PC-3 (cell line): ENCODE results near the gene ZNF577. TPM values are rescaled to one million over a fixed set of nuclear protein-coding genes. Genes with fewer than 3 reads are reported as not detected.

Experiments used
- ATAC-seq: fragments of 200-7000 bp; cut with Tn5 transposase; 2 replicates; pipeline ENCODE4 v1.9.1; 2020; ENCODE audit warnings: mild to moderate bottlenecking, moderate library complexity
- BruUV-seq: library from RNA; stranded (reverse); fragments of 400-500 nt; replicated peaks from 2 replicates; lab custom pipeline; 2021; lab: Mats Ljungman, UMichigan
- CTCF ChIA-PET: fragments of 300-600 bp; sonication (Branson Sonifier 250); formaldehyde crosslinking; loops from one replicate; lab custom pipeline; 2022; ENCODE audit warnings: antibody characterized with exemption; lab: Charles Lee
- POLR2A ChIA-PET: fragments of 300-600 bp; sonication (Branson Sonifier 250); formaldehyde crosslinking; loops from one replicate; lab custom pipeline; 2022; ENCODE audit warnings: antibody characterized with exemption; ENCODE audit not compliant: unreplicated experiment; lab: Charles Lee
- DNase-seq: peaks from one replicate; pipeline ENCODE4 v3.0.0-alpha.2; 2015
- H2AFZ ChIP-seq: fragments of 300-600 bp; sonication (generic); 2 replicates; pipeline ENCODE4 v1.6.0; 2016; ENCODE audit warnings: antibody characterized with exemption, low read length
- H3F3A ChIP-seq: fragments of 300-600 bp; sonication (generic); one replicate; pipeline ENCODE4 v1.6.0; 2017; ENCODE audit warnings: antibody characterized with exemption, low read length, control low read depth, mild to moderate bottlenecking; ENCODE audit not compliant: unreplicated experiment
- H3K27ac ChIP-seq: fragments of 300-600 bp; sonication (generic); 2 replicates; pipeline ENCODE4 v1.5.1; 2016; ENCODE audit warnings: mild to moderate bottlenecking, low read length
- H3K27me3 ChIP-seq: fragments of 300-600 bp; sonication (generic); 2 replicates; pipeline ENCODE4 v1.6.1; 2016; ENCODE audit warnings: low read length, mixed read lengths
- H3K36me3 ChIP-seq: fragments of 300-600 bp; sonication (generic); 2 replicates; pipeline ENCODE4 v1.6.1; 2016; ENCODE audit warnings: low read depth, mixed run types, low read length, mixed read lengths
- H3K4me1 ChIP-seq: fragments of 300-600 bp; sonication (generic); 2 replicates; pipeline ENCODE4 v1.5.1; 2016; ENCODE audit warnings: low read length; ENCODE audit not compliant: insufficient read depth
- H3K4me2 ChIP-seq: fragments of 300-600 bp; sonication (generic); 2 replicates; pipeline ENCODE4 v1.6.0; 2016; ENCODE audit warnings: low read length
- H3K4me3 ChIP-seq: fragments of 300-600 bp; sonication (generic); 2 replicates; pipeline ENCODE4 v1.5.1; 2016; ENCODE audit warnings: mild to moderate bottlenecking, low read length, mixed read lengths
- H3K79me2 ChIP-seq: fragments of 300-600 bp; sonication (generic); 2 replicates; pipeline ENCODE4 v1.6.1; 2017; ENCODE audit warnings: low read length, mixed read lengths
- H3K9ac ChIP-seq: fragments of 300-600 bp; sonication (generic); 2 replicates; pipeline ENCODE4 v1.6.0; 2016; ENCODE audit warnings: mild to moderate bottlenecking, low read length
- H3K9me2 ChIP-seq: fragments of 300-600 bp; sonication (generic); replicated peaks from 2 replicates; pipeline ENCODE4 v1.6.1; 2016; ENCODE audit warnings: mixed run types, low read length, mixed read lengths
- H3K9me3 ChIP-seq: fragments of 300-600 bp; sonication (generic); 2 replicates; pipeline ENCODE4 v1.6.1; 2016; ENCODE audit warnings: low read length, mixed read lengths
- H4K20me1 ChIP-seq: fragments of 300-600 bp; sonication (generic); 2 replicates; pipeline ENCODE4 v1.6.1; 2016; ENCODE audit warnings: low read length, mixed read lengths
- CTCF ChIP-seq: fragments of 300-600 bp; sonication (generic); conservative IDR thresholded peaks from 2 replicates; pipeline ENCODE4 v1.5.1; 2017; ENCODE audit warnings: antibody characterized with exemption, low read depth, mild to moderate bottlenecking, low read length
- EZH2 ChIP-seq: fragments of 300-600 bp; sonication (generic); IDR thresholded peaks from one replicate; pipeline ENCODE4 v1.6.1; 2017; ENCODE audit warnings: antibody characterized with exemption, mild to moderate bottlenecking, low read length; ENCODE audit not compliant: unreplicated experiment
- EZH2phosphoT487 ChIP-seq: fragments of 300-600 bp; sonication (generic); IDR thresholded peaks from 2 replicates; pipeline ENCODE4 v1.6.1; 2018; ENCODE audit warnings: mild to moderate bottlenecking, antibody characterized with exemption, low read length, borderline replicate concordance
- intact Hi-C: fragments of 100-400 bp; cut with micrococcal nuclease; formaldehyde crosslinking; loops from 2 replicates; pipeline ENCODE4 v1.9.0; 2023
- total RNA-seq: library from RNA; depleted of rRNA; stranded (reverse); fragments of >200 nt; gene quantifications from 2 replicates; pipeline ENCODE4 v1.2.3, GENCODE V29; 2014

The ZNF577 gene
- total RNA-seq, 1 experiment from 2014 or later: 7.2 TPM

DNA sequence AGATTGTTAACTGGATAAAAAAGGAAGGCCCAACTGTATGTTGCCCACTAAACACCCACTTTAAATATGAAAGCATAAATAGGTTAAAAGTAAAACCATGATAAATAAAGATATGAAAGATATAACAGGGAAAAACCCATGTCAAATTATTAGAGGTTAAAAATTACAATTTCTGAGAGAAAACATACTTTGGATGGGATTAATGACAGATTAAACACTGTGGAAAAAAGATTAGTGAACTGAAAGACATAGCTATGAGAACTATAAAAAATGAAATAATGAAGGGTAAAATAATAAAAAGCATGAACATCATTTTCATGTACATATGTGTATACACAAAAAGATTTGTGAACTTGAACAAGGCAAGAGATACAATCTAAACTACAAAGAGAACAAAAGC lies 2.2 kb upstream of the ZNF577 start:
- H3K27me3 ChIP-seq: no peaks in the 10 kb centered on the region
- no peak overlapping the region for H3K9ac ChIP-seq
- peaks cover 100% of the 10 kb centered on the region for H3K36me3 ChIP-seq
- H3K9me2 ChIP-seq: no peaks in the 10 kb centered on the region
- no peak overlapping the region for H3K27ac ChIP-seq
- H2AFZ ChIP-seq: no peak overlapping the region
- no peaks in the 10 kb centered on the region for H3K4me1 ChIP-seq
- no peak for TF ChIP-seq EZH2
- no peak for TF ChIP-seq CTCF
- no peak for TF ChIP-seq EZH2phosphoT487
- H3K4me2 ChIP-seq: no peak overlapping the region
- H3K9me3 ChIP-seq: peaks cover 86% of the 10 kb centered on the region
- POLR2A ChIA-PET: no interaction called here
- no peaks in the 10 kb centered on the region for H4K20me1 ChIP-seq
- no peaks in the 10 kb centered on the region for H3K79me2 ChIP-seq
- no peaks in the 10 kb centered on the region for H3F3A ChIP-seq
- no peak overlapping the region; the same call in 1 of the 2 replicates for H3K4me3 ChIP-seq
- CTCF ChIA-PET: no interaction called here
- DNase-seq (no peak), ATAC-seq (no peak)
- intact Hi-C loops: no loop called here
- BruUV-seq: no TSS peak

DNA sequence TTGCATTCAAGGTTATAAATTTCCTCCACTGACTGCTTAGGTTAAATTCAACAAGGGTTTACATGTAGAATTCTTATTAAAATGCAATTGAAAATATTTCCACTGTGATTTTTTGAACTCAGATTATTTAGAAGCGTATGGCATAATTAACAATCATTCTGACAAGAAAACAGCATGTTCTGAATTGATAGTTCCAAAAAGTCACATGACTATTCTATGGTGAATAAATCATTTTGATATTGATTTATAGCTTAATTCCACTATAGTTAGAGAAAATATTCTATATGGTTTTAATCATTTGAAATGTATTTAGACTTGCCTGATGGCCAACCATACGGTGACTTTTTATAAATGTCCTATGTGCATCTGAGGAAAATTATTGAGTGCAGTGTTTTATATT lies 3.0 kb downstream of the ZNF577 start:
- peaks cover 87% of the 10 kb centered on the region for H3K9me3 ChIP-seq
- ATAC-seq: no peak
- intact Hi-C loops: no loop called here
- POLR2A ChIA-PET: no interaction called here
- H3K36me3 ChIP-seq: peaks cover 91% of the 10 kb centered on the region
- no peaks in the 10 kb centered on the region for H3K79me2 ChIP-seq
- no peaks in the 10 kb centered on the region for H3K9me2 ChIP-seq
- H3K9ac ChIP-seq: no peak overlapping the region
- H3K4me3 ChIP-seq: no peak overlapping the region
- BruUV-seq: no TSS peak
- no peaks in the 10 kb centered on the region for H3K4me1 ChIP-seq
- no peak for DNase-seq
- CTCF ChIA-PET: no interaction called here
- H3K27ac ChIP-seq: no peak overlapping the region
- no peak overlapping the region for H3K4me2 ChIP-seq
- H2AFZ ChIP-seq: no peak overlapping the region
- H3K27me3 ChIP-seq: no peaks in the 10 kb centered on the region
- no peaks in the 10 kb centered on the region for H3F3A ChIP-seq
- no peaks in the 10 kb centered on the region for H4K20me1 ChIP-seq
- TF ChIP-seq EZH2phosphoT487 (no peak), EZH2 (no peak), CTCF (no peak)

DNA sequence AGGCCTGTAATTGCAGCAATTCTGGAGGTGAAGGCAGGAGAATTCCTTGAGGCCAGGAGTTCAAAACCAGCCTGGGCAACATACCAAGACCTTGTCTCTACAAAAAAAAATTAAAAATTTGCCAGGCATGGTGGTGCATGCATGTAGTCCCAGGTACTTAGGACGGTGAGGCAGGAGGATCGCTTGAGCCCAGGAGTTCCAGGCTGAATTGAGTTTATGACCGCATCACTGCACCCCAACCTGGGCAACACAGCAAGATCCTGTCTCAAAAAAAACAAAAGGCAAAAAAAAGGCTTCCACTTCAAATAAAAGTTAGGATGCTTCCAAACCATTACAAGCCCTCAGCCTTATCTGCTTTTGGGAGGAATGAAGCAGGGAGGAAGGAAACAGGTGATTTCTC lies 5.2 kb downstream of the ZNF577 start:
- no TSS peak for BruUV-seq
- Histone ChIP-seq H2AFZ (no peak overlapping the region), H3K9me2 (no peaks in the 10 kb centered on the region), H3K4me3 (no peak overlapping the region), H3K9me3 (peaks cover 70% of the 10 kb centered on the region), H3K27ac (no peak overlapping the region), H3K4me2 (no peak overlapping the region), H3K4me1 (no peaks in the 10 kb centered on the region), H3K36me3 (peaks cover 88% of the 10 kb centered on the region), H4K20me1 (no peaks in the 10 kb centered on the region), H3F3A (no peaks in the 10 kb centered on the region), H3K27me3 (no peaks in the 10 kb centered on the region), H3K79me2 (no peaks in the 10 kb centered on the region), H3K9ac (no peak overlapping the region)
- DNase-seq (no peak), ATAC-seq (no peak)
- no peak for TF ChIP-seq CTCF
- TF ChIP-seq EZH2: no peak
- no peak for TF ChIP-seq EZH2phosphoT487
- POLR2A ChIA-PET: no interaction called here
- intact Hi-C loops: no loop called here
- CTCF ChIA-PET: no interaction called here
